GM18951 (cell line): Measurements from ENCODE around the gene LSM3.

Experiments
- POLR2A ChIP-seq: IDR thresholded peaks from 4 replicates; pipeline ENCODE4 v1.6.1; 2011; ENCODE audit warnings: mild to moderate bottlenecking; ENCODE audit not compliant: insufficient read length, insufficient read depth; ENCODE audit errors: extremely low read depth
- in situ Hi-C: fragments of 300-500 bp; cut with MboI; formaldehyde crosslinking; loops from one replicate; pipeline ENCODE4 v1.12.0; 2022; ENCODE audit warnings: low sequenced_read_pairs, mixed read lengths, inconsistent platforms; ENCODE audit not compliant: unreplicated experiment

LSM3 gene

GRCh38 chr3:14208977-14209394 is 30.4 kb downstream of the LSM3 start:
- in situ Hi-C loops = no loop called here

GRCh38 chr3:14209581-14210289 is 31.1 kb downstream of the LSM3 start:
- in situ Hi-C loops = no loop called here
- no peak for TF ChIP-seq POLR2A

More at GRCh38 chr3:14208977-14209394, 30.4 kb downstream of the LSM3 start:
- no peak for TF ChIP-seq POLR2A

- in situ Hi-C loops = no loop called here
- TF ChIP-seq POLR2A = no peak
Measured at GRCh38 chr3:14210290-14210688, 31.7 kb downstream of the LSM3 start.

GRCh38 chr3:14210843-14211594 is 32.4 kb downstream of the LSM3 start:
- no peak for TF ChIP-seq POLR2A
- in situ Hi-C loops = no loop called here

- in situ Hi-C loops = no loop called here
- no peak for TF ChIP-seq POLR2A
Measured at GRCh38 chr3:14211621-14212020, 33.0 kb downstream of the LSM3 start.

GRCh38 chr3:14212032-14212431 is 33.4 kb downstream of the LSM3 start:
- no peak for TF ChIP-seq POLR2A
- in situ Hi-C loops = no loop called here

- in situ Hi-C loops = no loop called here
- TF ChIP-seq POLR2A = no peak
Measured at GRCh38 chr3:14213066-14213774, 34.6 kb downstream of the LSM3 start.

- in situ Hi-C loops = no loop called here
- TF ChIP-seq POLR2A = no peak
Measured at GRCh38 chr3:14214764-14215163, 36.1 kb downstream of the LSM3 start.

- TF ChIP-seq POLR2A = peak; percentile 51
- in situ Hi-C loops = no loop called here
Measured at GRCh38 chr3:14216257-14217048, 37.8 kb downstream of the LSM3 start.

- in situ Hi-C loops = no loop called here
- no peak for TF ChIP-seq POLR2A
Measured at GRCh38 chr3:14218355-14218754, 39.7 kb downstream of the LSM3 start.

GRCh38 chr3:14220933-14221332 is 42.3 kb downstream of the LSM3 start:
- in situ Hi-C loops = no loop called here
- TF ChIP-seq POLR2A = no peak

GRCh38 chr3:14221902-14222301 is 43.3 kb downstream of the LSM3 start:
- TF ChIP-seq POLR2A = no peak
- in situ Hi-C loops = no loop called here

GRCh38 chr3:14222457-14222856 is 43.8 kb downstream of the LSM3 start:
- in situ Hi-C loops = no loop called here
- TF ChIP-seq POLR2A = no peak

GRCh38 chr3:14222900-14223594 is 44.4 kb downstream of the LSM3 start:
- in situ Hi-C loops = no loop called here
- no peak for TF ChIP-seq POLR2A
